Testis (tissue), 3 donors: ENCODE results near the gene RCHY1. TPM values are rescaled to one million over a fixed set of nuclear protein-coding genes. Genes with fewer than 3 reads are reported as not detected.
"Not testable (repeated sequence)": the region's sequence is repeated elsewhere in the genome, so short reads cannot be mapped to it uniquely, and the experiment has no call there.

Experiments used
- DNase-seq: peaks from one replicate; pipeline ENCODE4 v3.0.0-alpha.2; 2019
- H3K27ac ChIP-seq, 2 donors: fragments of 200-600 bp; sonication (generic); one replicate each; pipeline ENCODE4 v1.5.1; 2019
- H3K27me3 ChIP-seq: fragments of 200-600 bp; sonication (generic); one replicate; pipeline ENCODE4 v1.5.1; 2019
- H3K36me3 ChIP-seq: fragments of 200-600 bp; sonication (generic); one replicate; pipeline ENCODE4 v1.5.1; 2017; ENCODE audit warnings: low read depth; ENCODE audit errors: missing control alignments
- H3K4me1 ChIP-seq: fragments of 200-600 bp; sonication (generic); one replicate; pipeline ENCODE4 v1.5.1; 2019
- H3K4me3 ChIP-seq, 2 donors: fragments of 200-600 bp; sonication (generic); one replicate each; pipeline ENCODE4 v1.5.1; 2017 to 2019
- H3K9me3 ChIP-seq: fragments of 200-600 bp; sonication (generic); one replicate; pipeline ENCODE4 v1.5.1; 2017
- POLR2A ChIP-seq: fragments of 450-650 bp; IDR thresholded peaks from one replicate; pipeline ENCODE4 v1.6.1; 2017; ENCODE audit warnings: antibody characterized with exemption, mild to moderate bottlenecking, moderate library complexity
- WGBS, 2 donors: methylation state at CpG; one replicate each; pipeline ENCODE4 v1.1.5; 2018; 5-methylcytosine and 5-hydroxymethylcytosine counted together
- intact Hi-C: fragments of 100-400 bp; cut with DNase I; formaldehyde crosslinking; loops from one replicate; pipeline ENCODE4 v1.15.1; 2023; ENCODE audit warnings: low total_unique reads
- polyA plus RNA-seq: library from polyadenylated mRNA; stranded (reverse); fragments of 350-450 nt; fragmentation: Illumina TruSeq; extraction: RNeasy Lipid Tissue Mini Kit (QIAGEN cat#74804); gene quantifications from one replicate; pipeline ENCODE4 v1.2.3, GENCODE V29; 2014; ENCODE audit warnings: low read depth, low replicate concordance; ENCODE audit not compliant: insufficient read depth
- total RNA-seq, 2 donors: library from RNA; depleted of rRNA; stranded (reverse); fragments of >200 nt; gene quantifications; one replicate each; pipeline ENCODE4 v1.2.3, GENCODE V29; 2016
- TF ChIP-seq, protein P1 (sequence below), 3 experiments: fragments of 450-650 bp in 2 of 3; fragments of 200-600 bp in 1 of 3; sonication (generic) in 1 of 3; IDR thresholded peaks; one replicate each; pipeline ENCODE4 v1.5.1; 2016 to 2019; ENCODE audit warnings: antibody characterized with exemption in 3 of 3, mild to moderate bottlenecking in 2 of 3, moderate library complexity in 1 of 3

RCHY1 gene
- total and polyA plus RNA-seq, 3 donors from 2014 or later, result 35.5 to 49.5 (median 44.5) TPM

DNA sequence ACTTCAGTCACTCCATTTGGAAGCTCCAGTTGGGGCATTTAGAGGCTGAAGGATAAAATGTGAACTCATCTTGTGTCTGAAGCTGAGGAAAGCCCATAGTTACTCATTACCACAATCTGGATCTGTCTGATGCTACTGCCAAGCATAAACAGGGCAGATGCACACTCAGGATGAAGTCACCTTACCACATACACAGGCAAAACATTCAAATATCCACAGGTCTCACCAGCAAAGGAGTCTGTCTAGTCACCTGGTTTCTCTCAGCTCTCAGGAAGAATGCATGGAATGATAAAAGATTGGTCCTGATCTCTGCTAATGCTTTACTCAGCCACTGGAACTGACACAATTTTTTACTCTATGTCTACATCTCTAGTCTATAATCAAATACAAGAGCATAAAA is 28.6 kb upstream of the RCHY1 start:
- H3K4me3 ChIP-seq, result no peak overlapping the region
- no peaks in the 10 kb centered on the region for H3K4me1 ChIP-seq
- TF ChIP-seq, protein P1, sequence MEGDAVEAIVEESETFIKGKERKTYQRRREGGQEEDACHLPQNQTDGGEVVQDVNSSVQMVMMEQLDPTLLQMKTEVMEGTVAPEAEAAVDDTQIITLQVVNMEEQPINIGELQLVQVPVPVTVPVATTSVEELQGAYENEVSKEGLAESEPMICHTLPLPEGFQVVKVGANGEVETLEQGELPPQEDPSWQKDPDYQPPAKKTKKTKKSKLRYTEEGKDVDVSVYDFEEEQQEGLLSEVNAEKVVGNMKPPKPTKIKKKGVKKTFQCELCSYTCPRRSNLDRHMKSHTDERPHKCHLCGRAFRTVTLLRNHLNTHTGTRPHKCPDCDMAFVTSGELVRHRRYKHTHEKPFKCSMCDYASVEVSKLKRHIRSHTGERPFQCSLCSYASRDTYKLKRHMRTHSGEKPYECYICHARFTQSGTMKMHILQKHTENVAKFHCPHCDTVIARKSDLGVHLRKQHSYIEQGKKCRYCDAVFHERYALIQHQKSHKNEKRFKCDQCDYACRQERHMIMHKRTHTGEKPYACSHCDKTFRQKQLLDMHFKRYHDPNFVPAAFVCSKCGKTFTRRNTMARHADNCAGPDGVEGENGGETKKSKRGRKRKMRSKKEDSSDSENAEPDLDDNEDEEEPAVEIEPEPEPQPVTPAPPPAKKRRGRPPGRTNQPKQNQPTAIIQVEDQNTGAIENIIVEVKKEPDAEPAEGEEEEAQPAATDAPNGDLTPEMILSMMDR (IDR thresholded peaks at IDR 0.05), result no peak
- TF ChIP-seq POLR2A, result no peak
- no peaks in the 10 kb centered on the region for H3K9me3 ChIP-seq
- DNase-seq, result no peak
- no peak overlapping the region for H3K27ac ChIP-seq
- intact Hi-C loops, result no loop called here
- H3K36me3 ChIP-seq, result no peaks in the 10 kb centered on the region
- H3K27me3 ChIP-seq, result no peaks in the 10 kb centered on the region

DNA sequence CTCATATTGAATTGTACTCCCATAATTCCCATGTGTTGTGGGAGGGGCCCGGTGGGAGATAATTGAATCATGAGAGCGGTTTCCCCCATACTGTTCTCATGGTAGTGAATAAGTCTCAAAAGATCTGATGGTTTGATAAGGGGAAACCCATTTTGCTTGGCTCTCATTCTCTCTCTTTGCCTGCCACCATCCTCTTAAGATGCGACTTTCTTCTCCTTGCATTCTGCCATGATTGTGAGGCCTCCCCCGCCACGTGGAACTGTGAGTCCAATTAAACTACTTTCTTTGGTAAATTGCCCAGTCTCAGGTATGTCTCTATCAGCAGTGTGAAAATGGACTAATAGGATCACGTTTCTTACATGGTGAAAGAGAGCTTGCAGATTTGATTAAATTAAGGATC is 23.1 kb upstream of the RCHY1 start:
- H3K4me3 ChIP-seq, H3K36me3 ChIP-seq, H3K27ac ChIP-seq, DNase-seq, H3K9me3 ChIP-seq, H3K27me3 ChIP-seq, intact Hi-C loops, H3K4me1 ChIP-seq: not testable (repeated sequence)
- WGBS, 2 donors, result 75 to 88% methylated on average over 6 of the region's 6 CpGs

DNA sequence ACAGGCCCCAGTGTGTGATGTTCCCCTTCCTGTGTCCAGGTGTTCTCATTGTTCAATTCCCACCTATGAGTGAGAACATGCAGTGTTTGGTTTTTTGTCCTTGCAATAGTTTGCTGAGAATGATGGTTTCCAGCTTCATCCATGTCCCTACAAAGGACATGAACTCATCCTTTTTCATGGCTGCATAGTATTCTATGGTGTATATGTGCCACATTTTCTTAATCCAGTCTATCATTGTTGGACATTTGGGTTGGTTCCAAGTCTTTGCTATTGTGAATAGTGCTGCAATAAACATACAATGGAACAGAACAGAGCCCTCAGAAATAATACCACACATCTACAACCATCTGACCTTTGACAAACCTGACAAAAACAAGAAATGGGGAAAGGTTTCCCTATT is 19.7 kb upstream of the RCHY1 start:
- H3K4me1 ChIP-seq, H3K36me3 ChIP-seq, intact Hi-C loops: not testable (repeated sequence)

DNA sequence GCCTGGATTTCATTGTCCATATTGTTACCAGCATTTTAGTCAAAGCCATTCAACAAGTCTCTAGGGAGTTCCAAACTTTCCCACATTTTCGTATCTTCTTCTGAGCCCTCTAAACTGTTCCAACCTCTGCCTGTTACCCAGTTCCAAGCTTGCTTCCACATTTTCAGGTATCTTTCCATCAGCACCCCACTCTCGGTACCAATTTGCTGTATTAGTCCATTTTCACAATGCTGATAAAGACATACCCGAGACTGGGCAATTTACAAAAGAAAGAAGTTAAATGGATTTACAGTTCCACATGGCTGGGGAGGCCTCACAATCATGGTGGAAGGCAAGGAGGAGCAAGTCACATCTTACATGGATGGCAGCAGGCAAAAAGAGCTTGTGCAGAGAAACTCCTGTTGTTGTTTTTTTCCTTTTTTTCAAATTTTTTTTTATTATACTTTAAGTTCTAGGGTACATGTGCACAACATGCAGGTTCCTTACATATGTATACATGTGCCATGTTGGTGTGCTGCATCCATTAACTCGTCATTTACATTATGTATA is 19.2 kb upstream of the RCHY1 start:
- DNase-seq, H3K9me3 ChIP-seq, intact Hi-C loops, H3K4me1 ChIP-seq, H3K27me3 ChIP-seq, H3K27ac ChIP-seq, H3K36me3 ChIP-seq, H3K4me3 ChIP-seq: not testable (repeated sequence)
- 90 to 98% methylated on average over 4 of the region's 4 CpGs for WGBS, 2 donors

More for the DNA sequence above, 19.7 kb upstream of the RCHY1 start:
- not testable (repeated sequence) for H3K27ac ChIP-seq, DNase-seq, H3K27me3 ChIP-seq, H3K9me3 ChIP-seq, H3K4me3 ChIP-seq

DNA sequence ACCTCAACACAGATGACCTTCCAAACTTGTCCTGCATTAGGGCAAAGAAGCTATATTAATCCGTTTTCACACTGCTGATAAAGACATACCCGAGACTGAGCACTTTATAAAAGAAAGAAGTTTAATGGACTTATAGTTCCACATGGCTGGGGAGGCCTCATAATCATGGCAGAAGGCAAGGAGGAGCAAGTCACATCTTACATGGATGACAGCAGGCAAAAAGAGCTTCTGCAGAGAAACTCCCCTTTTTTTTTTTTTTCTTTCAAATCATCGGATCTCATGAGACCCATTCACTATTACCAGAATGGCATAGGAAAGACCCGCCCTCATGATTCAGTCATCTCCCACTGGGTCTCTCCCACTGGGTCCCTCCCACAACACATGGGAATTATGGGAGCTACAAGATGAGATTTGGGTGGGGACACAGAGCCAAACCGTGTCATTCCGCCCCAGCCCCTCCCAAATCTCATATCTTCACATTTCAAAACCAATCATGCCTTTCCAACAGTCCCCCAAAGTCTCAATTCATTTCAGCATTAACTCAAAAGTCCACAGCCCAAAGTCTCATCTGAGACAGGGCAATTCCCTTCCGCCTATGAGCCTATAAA is 17.4 kb upstream of the RCHY1 start:
- H3K36me3 ChIP-seq, intact Hi-C loops, H3K9me3 ChIP-seq, H3K4me1 ChIP-seq, H3K27ac ChIP-seq, DNase-seq, H3K4me3 ChIP-seq, H3K27me3 ChIP-seq: not testable (repeated sequence)
- WGBS, 2 donors, result 96 to 97% methylated on average over 7 of the region's 7 CpGs

DNA sequence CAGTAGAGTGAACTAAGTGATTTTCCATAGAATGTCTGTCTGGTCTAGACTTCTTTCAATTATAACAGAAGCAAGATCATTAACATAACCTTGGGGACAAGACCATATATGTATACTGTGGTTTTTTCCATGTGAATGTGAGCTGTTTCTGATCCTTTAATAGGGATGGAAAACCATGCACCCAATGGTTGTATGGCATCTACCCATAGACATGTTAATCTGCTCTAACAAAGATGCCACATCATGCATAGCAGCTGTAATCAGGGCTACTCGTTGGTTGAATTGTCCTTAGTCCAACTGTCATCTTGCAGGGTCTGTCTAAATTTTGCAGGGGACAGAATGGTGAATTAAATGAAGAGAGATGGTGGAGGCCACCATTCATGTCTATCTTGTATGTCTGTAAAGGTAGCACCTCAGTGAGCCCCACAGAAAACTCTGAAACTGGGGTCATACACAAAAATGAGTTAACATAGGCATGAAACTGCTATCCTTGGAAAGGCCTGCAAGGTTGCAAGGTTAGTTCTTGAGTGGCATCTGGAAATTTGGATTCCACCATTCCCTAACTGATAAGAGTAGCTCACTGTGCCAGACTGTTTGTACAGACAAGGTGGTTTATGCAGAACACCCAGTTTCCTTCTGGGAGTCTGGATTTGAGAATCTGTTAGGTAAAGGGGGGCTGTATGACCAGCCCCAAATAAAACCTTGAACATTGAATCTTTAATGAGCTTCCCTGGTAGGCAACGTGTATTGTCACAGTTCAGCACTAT is 16.5 kb upstream of the RCHY1 start:
- Histone ChIP-seq H3K27me3 (no peaks in the 10 kb centered on the region), H3K4me3 (no peak overlapping the region), H3K27ac (no peak overlapping the region), H3K9me3 (no peaks in the 10 kb centered on the region), H3K4me1 (no peaks in the 10 kb centered on the region), H3K36me3 (no peaks in the 10 kb centered on the region)
- 89 to 92% methylated on average over 2 of the region's 2 CpGs for WGBS, 2 donors
- TF ChIP-seq, protein P1 (IDR thresholded peaks at IDR 0.05), result no peak
- no peak for TF ChIP-seq POLR2A
- no peak for DNase-seq
- intact Hi-C loops, result no loop called here

DNA sequence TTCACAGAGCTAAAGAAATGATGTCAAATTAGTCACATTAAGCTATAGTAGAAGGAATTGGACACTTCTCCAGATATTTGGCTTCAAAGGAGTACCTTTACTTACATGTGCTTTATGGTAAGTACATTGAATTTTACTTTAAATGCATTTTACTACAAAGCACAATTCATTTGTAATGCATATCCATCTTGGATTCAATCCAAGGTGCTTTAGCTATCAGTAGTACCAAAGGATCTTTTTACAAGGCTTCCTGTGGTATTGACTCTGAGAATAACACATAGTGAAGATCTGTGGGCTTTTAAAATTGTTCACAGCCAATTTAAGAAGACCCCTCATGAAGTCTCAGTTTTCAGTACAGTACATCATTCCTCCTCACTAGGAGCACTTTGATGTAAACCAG is 13.3 kb upstream of the RCHY1 start:
- no peaks in the 10 kb centered on the region for H3K9me3 ChIP-seq
- H3K4me1 ChIP-seq, result no peaks in the 10 kb centered on the region
- no peak overlapping the region for H3K27ac ChIP-seq
- H3K36me3 ChIP-seq, result no peaks in the 10 kb centered on the region
- DNase-seq, result no peak
- H3K4me3 ChIP-seq, result no peak overlapping the region
- TF ChIP-seq, protein P1 (IDR thresholded peaks at IDR 0.05), result no peak
- no peak for TF ChIP-seq POLR2A
- no peaks in the 10 kb centered on the region for H3K27me3 ChIP-seq
- intact Hi-C loops, result no loop called here
